Activated T-helper 1 cell treated with anti-CD3 and anti-CD28 coated beads, Interleukin-12 subunit alpha, Interleukin-12 subunit beta, Interleukin-2, Interleukin-4 antibody, amounts not matched to agents 30 ng/mL and 10 ng/mL and 1 ng/mL, durations not matched to agents 14 hours and 24 hours and 36 hours (primary cell): ENCODE data around the gene NLN. TPM values are rescaled to one million over a fixed set of nuclear protein-coding genes. Genes with fewer than 3 reads are reported as not detected.

ENCODE experiments used
- DNase-seq: peaks from one replicate; pipeline ENCODE4 v3.0.0; 2021; ENCODE audit warnings: low spot score
- H3K27ac Mint-ChIP-seq: one replicate; pipeline ENCODE4 v1.8.0; 2021; ENCODE audit warnings: mild to moderate bottlenecking, mixed read lengths
- H3K27me3 Mint-ChIP-seq: one replicate; pipeline ENCODE4 v1.8.0; 2022; ENCODE audit warnings: mild to moderate bottlenecking, moderate library complexity, mixed read lengths; ENCODE audit not compliant: insufficient read depth
- H3K36me3 Mint-ChIP-seq: one replicate; pipeline ENCODE4 v1.8.0; 2021; ENCODE audit warnings: low read depth, mixed read lengths
- H3K4me1 Mint-ChIP-seq: one replicate; pipeline ENCODE4 v1.8.0; 2021; ENCODE audit warnings: low read depth, mixed read lengths
- H3K4me3 Mint-ChIP-seq: one replicate; pipeline ENCODE4 v1.8.0; 2021; ENCODE audit warnings: mild to moderate bottlenecking, moderate library complexity, mixed read lengths
- H3K9me3 Mint-ChIP-seq: one replicate; pipeline ENCODE4 v1.8.0; 2021; ENCODE audit warnings: mixed read lengths
- intact Hi-C: fragments of 100-400 bp; cut with micrococcal nuclease; formaldehyde crosslinking; loops from one replicate; pipeline ENCODE4 v1.15.1; 2024
- total RNA-seq: library from RNA; stranded (reverse); gene quantifications from 2 replicates; pipeline ENCODE4 v1.2.3, GENCODE V29; 2022

The NLN gene
- total RNA-seq, 1 donor from 2014 or later: 24.4 TPM

- H3K4me3 Mint-ChIP-seq: no peak overlapping the region
- H3K27ac Mint-ChIP-seq: no peak overlapping the region
- H3K4me1 Mint-ChIP-seq: peaks cover 35% of the 10 kb centered on the region
- no peaks in the 10 kb centered on the region for H3K27me3 Mint-ChIP-seq
- H3K9me3 Mint-ChIP-seq: no peaks in the 10 kb centered on the region
- peaks cover 5% of the 10 kb centered on the region for H3K36me3 Mint-ChIP-seq
- no peak for DNase-seq
- intact Hi-C loops: no loop called here
Measured at GRCh38 chr5:65821966-65822365, 100.0 kb downstream of the NLN start.

DNA sequence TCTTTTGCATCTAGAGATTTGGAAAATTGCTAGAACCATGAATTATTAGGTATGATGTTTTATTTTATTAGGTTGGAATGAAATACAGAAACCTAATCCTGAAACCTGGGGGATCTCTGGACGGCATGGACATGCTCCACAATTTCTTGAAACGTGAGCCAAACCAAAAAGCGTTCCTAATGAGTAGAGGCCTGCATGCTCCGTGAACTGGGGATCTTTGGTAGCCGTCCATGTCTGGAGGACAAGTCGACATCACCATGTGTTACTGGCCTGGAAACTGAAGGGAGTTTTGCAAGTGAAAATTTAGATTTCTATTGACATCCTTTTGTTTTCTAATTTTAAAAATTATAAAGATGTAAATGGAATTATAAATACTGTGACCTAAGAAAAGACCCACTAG lies 100.7 kb downstream of the NLN start:
- Mint-ChIP-seq H3K27me3 (no peaks in the 10 kb centered on the region), H3K9me3 (no peaks in the 10 kb centered on the region), H3K4me1 (peaks cover 35% of the 10 kb centered on the region), H3K4me3 (no peak overlapping the region), H3K27ac (no peak overlapping the region), H3K36me3 (peaks cover 5% of the 10 kb centered on the region)
- intact Hi-C loops: no loop called here
- DNase-seq: no peak

- Mint-ChIP-seq H3K4me3 (no peak overlapping the region), H3K4me1 (peaks cover 35% of the 10 kb centered on the region), H3K9me3 (no peaks in the 10 kb centered on the region), H3K27ac (no peak overlapping the region), H3K36me3 (peaks cover 5% of the 10 kb centered on the region), H3K27me3 (no peaks in the 10 kb centered on the region)
- no peak for DNase-seq
- intact Hi-C loops: no loop called here
Measured at GRCh38 chr5:65823204-65823603, 101.2 kb downstream of the NLN start.

DNA sequence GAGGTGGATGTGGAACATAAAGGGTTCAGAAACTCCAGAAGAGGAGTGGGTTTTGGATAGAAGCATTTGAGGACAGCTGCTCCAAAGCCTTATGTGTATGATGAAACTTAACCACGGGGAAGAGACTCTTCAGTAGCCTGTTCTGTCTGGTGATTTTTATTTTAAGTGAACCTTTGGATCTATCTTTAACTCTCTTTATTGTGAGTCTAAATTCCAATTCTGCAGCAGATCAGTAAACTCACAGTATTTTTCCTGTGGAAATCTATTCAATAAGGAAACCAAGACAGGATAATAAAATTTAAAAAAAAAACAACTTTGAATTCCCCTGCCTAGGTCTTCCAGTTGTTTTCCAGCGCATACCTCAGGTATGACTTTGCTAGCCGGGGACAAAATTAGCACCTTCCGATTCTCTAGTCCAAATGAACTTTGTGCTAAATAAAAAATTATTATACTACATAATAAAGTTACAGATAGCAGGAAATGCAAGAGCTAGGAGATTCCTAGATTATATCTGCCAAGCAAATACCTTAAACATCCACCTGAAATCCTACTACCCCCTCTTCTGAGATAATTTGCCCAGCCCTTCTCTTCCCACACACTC lies 101.9 kb downstream of the NLN start:
- no peak overlapping the region for H3K4me3 Mint-ChIP-seq
- no peak overlapping the region for H3K27ac Mint-ChIP-seq
- DNase-seq: no peak
- H3K9me3 Mint-ChIP-seq: no peaks in the 10 kb centered on the region
- H3K4me1 Mint-ChIP-seq: peaks cover 34% of the 10 kb centered on the region
- peaks cover 5% of the 10 kb centered on the region for H3K36me3 Mint-ChIP-seq
- no peaks in the 10 kb centered on the region for H3K27me3 Mint-ChIP-seq
- intact Hi-C loops: no loop called here

DNA sequence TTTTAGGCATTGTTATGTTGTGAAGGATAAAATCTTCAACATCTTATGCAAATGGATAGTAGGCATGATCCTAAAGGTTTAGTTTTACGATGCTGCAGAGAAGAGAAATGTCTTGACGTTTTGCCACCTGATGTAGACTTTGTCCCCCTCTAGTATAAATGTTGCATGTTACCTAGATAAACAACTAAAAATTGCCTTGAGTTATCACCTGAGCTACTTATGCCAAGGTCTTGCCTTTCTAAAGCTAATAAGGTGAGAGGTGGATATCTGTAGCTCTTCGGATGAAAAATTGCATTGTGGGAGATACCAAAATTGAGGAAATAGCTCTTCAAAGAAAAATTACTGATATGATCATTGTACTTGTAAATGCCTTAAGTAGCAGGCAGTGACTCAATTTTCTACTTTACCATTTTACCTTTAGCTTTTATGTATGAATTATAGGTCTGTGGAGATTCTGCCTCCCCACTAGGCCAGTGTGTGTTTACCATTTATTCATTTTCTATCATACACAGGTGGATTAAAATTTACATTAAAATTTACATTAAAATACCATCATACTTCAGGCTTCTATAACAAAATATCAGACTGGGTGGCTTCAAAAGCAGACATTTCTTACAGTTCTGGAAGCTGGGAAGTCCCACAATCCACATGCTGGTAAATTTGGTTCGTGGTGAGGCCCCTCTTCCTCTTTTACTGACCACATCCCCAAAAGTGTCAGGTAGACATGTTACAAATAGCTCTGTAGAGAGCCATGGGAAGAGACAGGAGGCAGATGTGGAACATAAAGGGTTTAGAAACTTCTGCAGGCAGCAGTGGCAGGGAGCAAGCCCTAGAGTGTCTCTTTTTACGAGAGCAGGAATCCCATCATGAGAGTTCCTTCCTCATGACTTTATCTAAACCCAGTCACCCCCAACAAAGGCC lies 103.7 kb downstream of the NLN start:
- H3K9me3 Mint-ChIP-seq: no peaks in the 10 kb centered on the region
- peak; percentile 15 for DNase-seq
- intact Hi-C loops: no loop called here
- H3K27me3 Mint-ChIP-seq: no peaks in the 10 kb centered on the region
- H3K36me3 Mint-ChIP-seq: peaks cover 5% of the 10 kb centered on the region
- H3K4me1 Mint-ChIP-seq: peaks cover 22% of the 10 kb centered on the region
- no peak overlapping the region for H3K27ac Mint-ChIP-seq
- peak overlapping the region; percentile 35 for H3K4me3 Mint-ChIP-seq

- intact Hi-C loops: no loop called here
- H3K36me3 Mint-ChIP-seq: peaks cover 5% of the 10 kb centered on the region
- no peaks in the 10 kb centered on the region for H3K9me3 Mint-ChIP-seq
- DNase-seq: no peak
- H3K4me1 Mint-ChIP-seq: peaks cover 22% of the 10 kb centered on the region
- H3K4me3 Mint-ChIP-seq: no peak overlapping the region
- no peak overlapping the region for H3K27ac Mint-ChIP-seq
- H3K27me3 Mint-ChIP-seq: no peaks in the 10 kb centered on the region
Measured at GRCh38 chr5:65828022-65828896, 106.3 kb downstream of the NLN start.

DNA sequence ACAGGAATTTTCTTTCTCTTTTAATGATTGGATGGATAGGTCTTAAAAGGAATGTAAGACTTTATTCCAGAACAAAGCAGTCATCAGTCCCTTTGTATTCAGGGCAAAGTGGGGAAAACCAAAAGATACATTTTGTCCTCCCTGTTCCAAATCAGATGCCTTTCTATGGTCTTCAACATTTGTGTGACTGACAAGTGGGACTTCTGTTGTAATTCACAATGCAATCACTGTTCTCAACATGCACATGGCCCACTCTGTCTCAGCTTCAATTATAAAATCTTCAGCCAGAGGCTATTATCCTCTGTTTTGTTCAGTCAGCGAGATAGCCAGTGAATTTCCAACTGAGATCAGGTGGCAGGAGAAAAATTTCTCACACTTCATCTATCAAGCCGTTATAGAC lies 108.9 kb downstream of the NLN start:
- intact Hi-C loops: no loop called here
- H3K4me3 Mint-ChIP-seq: no peak overlapping the region
- no peaks in the 10 kb centered on the region for H3K27me3 Mint-ChIP-seq
- H3K36me3 Mint-ChIP-seq: no peaks in the 10 kb centered on the region
- no peak overlapping the region for H3K27ac Mint-ChIP-seq
- no peak for DNase-seq
- no peaks in the 10 kb centered on the region for H3K9me3 Mint-ChIP-seq
- H3K4me1 Mint-ChIP-seq: peaks cover 8% of the 10 kb centered on the region

DNA sequence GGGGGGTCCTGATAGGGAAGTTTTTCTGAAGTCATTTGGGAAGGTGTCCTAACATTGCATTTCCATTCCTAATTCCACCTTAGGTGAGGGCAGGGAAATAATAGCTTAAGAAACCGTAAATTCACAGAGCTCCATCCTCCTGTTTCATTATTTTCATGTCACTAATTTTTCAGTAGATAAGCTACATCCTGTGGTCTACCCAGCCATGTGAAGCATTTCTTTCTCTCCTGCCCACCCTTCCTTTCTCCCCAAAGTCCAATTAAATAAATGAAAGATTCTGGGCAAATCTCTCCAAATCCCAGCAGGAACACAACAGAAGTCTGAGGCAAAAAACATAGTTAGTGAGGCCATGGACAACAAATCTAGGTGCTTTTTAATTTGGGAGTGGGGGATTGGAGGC lies 109.3 kb downstream of the NLN start:
- Mint-ChIP-seq H3K4me3 (no peak overlapping the region), H3K4me1 (peaks cover 4% of the 10 kb centered on the region), H3K27ac (no peak overlapping the region), H3K27me3 (no peaks in the 10 kb centered on the region), H3K36me3 (no peaks in the 10 kb centered on the region), H3K9me3 (no peaks in the 10 kb centered on the region)
- DNase-seq: no peak
- intact Hi-C loops: no loop called here

DNA sequence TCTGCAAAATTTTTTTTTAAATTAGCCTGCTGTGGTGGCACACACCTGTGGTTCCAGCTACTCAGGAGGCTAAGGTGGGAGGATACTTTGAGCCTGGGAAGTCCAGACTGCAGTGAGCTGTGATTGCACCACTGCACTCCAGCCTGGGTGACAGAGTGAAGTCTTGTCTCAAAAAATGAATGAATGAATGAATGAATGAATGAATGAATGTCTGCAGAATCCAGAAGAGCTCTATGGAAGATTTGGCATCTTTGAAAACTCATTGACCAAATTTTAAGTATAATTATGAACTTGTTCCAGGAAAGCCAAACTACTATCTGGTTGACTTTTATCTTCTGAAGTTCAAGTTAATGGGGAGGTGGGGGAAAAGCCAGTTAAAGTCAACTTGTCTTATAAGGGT lies 110.1 kb downstream of the NLN start:
- no peak for DNase-seq
- H3K27ac Mint-ChIP-seq: no peak overlapping the region
- no peaks in the 10 kb centered on the region for H3K36me3 Mint-ChIP-seq
- H3K9me3 Mint-ChIP-seq: no peaks in the 10 kb centered on the region
- intact Hi-C loops: no loop called here
- H3K4me3 Mint-ChIP-seq: no peak overlapping the region
- H3K4me1 Mint-ChIP-seq: no peaks in the 10 kb centered on the region
- H3K27me3 Mint-ChIP-seq: no peaks in the 10 kb centered on the region

- H3K4me3 Mint-ChIP-seq: no peak overlapping the region
- intact Hi-C loops: no loop called here
- H3K36me3 Mint-ChIP-seq: no peaks in the 10 kb centered on the region
- no peaks in the 10 kb centered on the region for H3K9me3 Mint-ChIP-seq
- no peak overlapping the region for H3K27ac Mint-ChIP-seq
- no peaks in the 10 kb centered on the region for H3K4me1 Mint-ChIP-seq
- DNase-seq: no peak
- no peaks in the 10 kb centered on the region for H3K27me3 Mint-ChIP-seq
Measured at GRCh38 chr5:65832603-65833228, 110.7 kb downstream of the NLN start.

DNA sequence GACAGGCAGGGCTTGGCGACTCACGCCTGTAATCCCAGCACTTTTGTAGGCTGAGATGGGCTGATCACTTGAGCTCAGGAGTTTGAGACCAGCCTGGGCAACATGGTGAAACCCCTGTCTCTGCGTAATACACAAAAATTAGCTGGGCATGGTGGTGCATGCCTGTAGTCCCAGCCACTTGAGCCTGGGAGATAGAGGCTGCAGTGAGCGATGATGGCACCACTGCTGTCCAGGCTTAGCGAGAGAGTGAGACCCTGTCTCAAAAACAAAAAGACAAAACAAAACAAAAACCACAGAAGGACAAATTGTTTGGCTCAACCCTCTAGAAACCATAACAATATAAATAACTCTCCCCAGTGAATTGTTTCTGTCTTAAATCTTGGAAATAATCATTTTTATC lies 111.8 kb downstream of the NLN start:
- no peak overlapping the region for H3K27ac Mint-ChIP-seq
- H3K4me3 Mint-ChIP-seq: no peak overlapping the region
- no peak for DNase-seq
- no peaks in the 10 kb centered on the region for H3K36me3 Mint-ChIP-seq
- H3K27me3 Mint-ChIP-seq: no peaks in the 10 kb centered on the region
- H3K4me1 Mint-ChIP-seq: no peaks in the 10 kb centered on the region
- intact Hi-C loops: no loop called here
- no peaks in the 10 kb centered on the region for H3K9me3 Mint-ChIP-seq

DNA sequence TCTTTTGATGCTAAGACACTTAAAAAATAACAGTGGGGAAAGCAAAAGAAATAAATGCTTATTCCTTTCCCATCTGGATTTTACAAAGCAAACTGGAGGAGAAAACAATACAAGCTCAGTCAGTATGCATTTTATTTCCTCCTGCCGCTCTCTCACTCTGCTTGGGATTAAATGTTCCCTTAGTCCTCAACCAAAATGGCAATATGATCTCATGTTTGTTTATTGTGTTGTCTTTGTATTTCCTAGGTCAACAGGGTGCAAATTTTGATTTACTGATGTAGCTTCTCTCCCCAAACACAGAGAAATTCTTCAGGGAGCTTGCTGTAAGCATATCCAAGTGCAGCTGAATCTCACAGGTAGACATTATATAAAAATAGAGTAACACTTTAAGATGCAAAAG lies 112.3 kb downstream of the NLN start:
- Mint-ChIP-seq H3K4me1 (no peaks in the 10 kb centered on the region), H3K9me3 (no peaks in the 10 kb centered on the region), H3K36me3 (no peaks in the 10 kb centered on the region), H3K4me3 (no peak overlapping the region), H3K27ac (no peak overlapping the region), H3K27me3 (no peaks in the 10 kb centered on the region)
- intact Hi-C loops: no loop called here
- no peak for DNase-seq
